GM12878 (cell line): ENCODE results near the gene ZNF695. TPM values are rescaled to one million over a fixed set of nuclear protein-coding genes. Genes with fewer than 3 reads are reported as not detected.

Source experiments
- ATAC-seq: fragments of 200-7000 bp; cut with Tn5 transposase; 3 replicates; pipeline ENCODE4 v1.9.1; 2020; ENCODE audit warnings: mild to moderate bottlenecking, moderate library complexity
- BruUV-seq: library from RNA; stranded (reverse); fragments of 400-500 nt; replicated peaks from 2 replicates; lab custom pipeline; 2021; lab: Mats Ljungman, UMichigan
- CTCF ChIA-PET: fragments of 300-600 bp; sonication (Branson Sonifier 250); formaldehyde crosslinking; extraction: SDS; loops from one replicate; lab custom pipeline; 2021; ENCODE audit warnings: inconsistent platforms; lab: Yijun Ruan, JAX
- POLR2A ChIA-PET: fragments of 350-600 bp; formaldehyde crosslinking; extraction: SDS; loops from one replicate; lab custom pipeline; 2021; ENCODE audit warnings: inconsistent platforms; lab: Charles Lee
- RAD21 ChIA-PET: fragments of 300-600 bp; sonication (Branson Sonifier 250); formaldehyde crosslinking; loops from one replicate; lab custom pipeline; 2023; ENCODE audit warnings: antibody characterized with exemption; ENCODE audit not compliant: unreplicated experiment; lab: Charles Lee
- SMC1A ChIA-PET: fragments of 300-600 bp; sonication (Branson Sonifier 250); formaldehyde crosslinking; loops from one replicate; lab custom pipeline; 2023; ENCODE audit not compliant: unreplicated experiment, uncharacterized antibody; lab: Charles Lee
- DNase-seq: peaks from one replicate; pipeline ENCODE4 v3.0.0-alpha.2; 2011; ENCODE audit warnings: low read depth, low spot score
- FAIRE-seq: peaks from 3 replicates; lab custom pipeline; 2011; peaks lifted over from hg19 to GRCh38; lab: Jason Lieb, UNC
- H2AFZ ChIP-seq: 2 replicates; pipeline ENCODE4 v1.6.0; 2011; ENCODE audit warnings: low read depth, low read length, control low read depth; ENCODE audit not compliant: control insufficient read depth
- H3K27ac ChIP-seq: 2 replicates; pipeline ENCODE4 v1.5.1; 2011; ENCODE audit warnings: control low read depth; ENCODE audit not compliant: control insufficient read depth, insufficient read depth
- H3K27me3 ChIP-seq, 2 experiments: replicated peaks in 1 of 2; 2 replicates each; pipeline versions ENCODE4 v1.6.0 to v1.6.1; 2011; ENCODE audit warnings: low read length in 1 of 2; ENCODE audit not compliant: control insufficient read depth in 2 of 2, insufficient read depth in 2 of 2
- H3K36me3 ChIP-seq, 2 experiments: 2 replicates each; pipeline ENCODE4 v1.5.1; 2011; ENCODE audit warnings: low read length in 1 of 2; ENCODE audit not compliant: control insufficient read depth in 2 of 2, insufficient read depth in 2 of 2
- H3K4me1 ChIP-seq: 2 replicates; pipeline ENCODE4 v1.6.1; 2011; ENCODE audit warnings: mild to moderate bottlenecking, low read length, moderate library complexity, mixed read lengths; ENCODE audit not compliant: control insufficient read depth, insufficient read depth
- H3K4me2 ChIP-seq: 2 replicates; pipeline ENCODE4 v1.6.0; 2011; ENCODE audit warnings: control low read depth; ENCODE audit not compliant: control insufficient read depth, insufficient read depth
- H3K4me3 ChIP-seq: fragments of 200-600 bp; sonication (generic); 2 replicates; pipeline ENCODE4 v1.5.1; 2016
- H3K79me2 ChIP-seq: 2 replicates; pipeline ENCODE4 v1.6.0; 2011; ENCODE audit warnings: low read length; ENCODE audit not compliant: control insufficient read depth, insufficient read depth
- H3K9ac ChIP-seq: 2 replicates; pipeline ENCODE4 v1.8.0; 2011; ENCODE audit warnings: low read length, control low read depth, mixed read lengths; ENCODE audit not compliant: control insufficient read depth, insufficient read depth
- H3K9me3 ChIP-seq: replicated peaks from 3 replicates; pipeline ENCODE4 v1.5.1; 2011; ENCODE audit warnings: mild to moderate bottlenecking, low read length; ENCODE audit not compliant: control insufficient read depth, insufficient read depth
- H4K20me1 ChIP-seq: 2 replicates; pipeline ENCODE4 v1.6.0; 2011; ENCODE audit not compliant: control insufficient read depth, insufficient read depth
- BRCA1 ChIP-seq: IDR thresholded peaks from 2 replicates; pipeline ENCODE4 v1.6.1; 2011; ENCODE audit warnings: low read depth, low read length, improper control_type of control experiment
- EED ChIP-seq: sonication (generic); IDR thresholded peaks from 2 replicates; pipeline ENCODE4 v1.6.1; 2016; ENCODE audit warnings: antibody characterized with exemption, low read depth
- FOXK2 ChIP-seq: fragments of 450-650 bp; IDR thresholded peaks from 2 replicates; pipeline ENCODE4 v1.6.1; 2017; ENCODE audit warnings: mild to moderate bottlenecking, moderate library complexity
- JUNB ChIP-seq: IDR thresholded peaks from 2 replicates; pipeline ENCODE4 v1.6.1; 2016; ENCODE audit warnings: antibody characterized with exemption, mild to moderate bottlenecking
- MLLT1 ChIP-seq: fragments of 450-650 bp; IDR thresholded peaks from 2 replicates; pipeline ENCODE4 v1.6.1; 2016; ENCODE audit warnings: mild to moderate bottlenecking
- NFYB ChIP-seq: IDR thresholded peaks from 2 replicates; pipeline ENCODE4 v1.6.1; 2011; ENCODE audit warnings: low read depth, mild to moderate bottlenecking, low read length, improper control_type of control experiment, moderate library complexity; ENCODE audit not compliant: insufficient read depth
- RAD51 ChIP-seq: fragments of 450-650 bp; IDR thresholded peaks from 2 replicates; pipeline ENCODE4 v1.6.1; 2016; ENCODE audit warnings: moderate library complexity, mild to moderate bottlenecking, inconsistent platforms
- RCOR1 ChIP-seq: conservative IDR thresholded peaks from 2 replicates; pipeline ENCODE4 v1.6.1; 2012; ENCODE audit warnings: low read depth, low read length, improper control_type of control experiment
- SMARCA5 ChIP-seq: fragments of 450-650 bp; IDR thresholded peaks from 2 replicates; pipeline ENCODE4 v1.6.1; 2017; ENCODE audit warnings: mild to moderate bottlenecking
- SRF ChIP-seq, 2 experiments: IDR thresholded peaks; 2 replicates each; pipeline ENCODE4 v1.6.1; 2011; ENCODE audit warnings: low read depth in 2 of 2, low read length in 2 of 2, mild to moderate bottlenecking in 1 of 2, moderate library complexity in 1 of 2
- SUPT20H ChIP-seq: IDR thresholded peaks from 2 replicates; pipeline ENCODE4 v1.6.1; 2011; ENCODE audit warnings: low read depth, mild to moderate bottlenecking, low read length, moderate library complexity, borderline replicate concordance; ENCODE audit not compliant: control insufficient read depth
- TCF12 ChIP-seq: IDR thresholded peaks from 2 replicates; pipeline ENCODE4 v1.6.1; 2011; ENCODE audit warnings: low read depth, mild to moderate bottlenecking, low read length
- WRNIP1 ChIP-seq: IDR thresholded peaks from 2 replicates; pipeline ENCODE4 v1.6.1; 2011; ENCODE audit warnings: low read depth, low read length, improper control_type of control experiment, borderline replicate concordance
- YY1 ChIP-seq: IDR thresholded peaks from 2 replicates; pipeline ENCODE4 v1.6.1; 2011; ENCODE audit warnings: low read depth, mild to moderate bottlenecking, low read length
- WGBS: methylation state at CpG from one replicate; pipeline ENCODE4 v1.1.6; 2016; ENCODE audit warnings: low lambda C conversion rate; ENCODE audit not compliant: insufficient replicate concordance, insufficient coverage; ENCODE audit errors: missing lambda C conversion rate; 5-methylcytosine and 5-hydroxymethylcytosine counted together
- in situ Hi-C: fragments of 300-500 bp; cut with MboI; formaldehyde crosslinking; loops from 9 replicates; pipeline ENCODE4 v1.14.3; 2018; ENCODE audit warnings: mixed read lengths
- intact Hi-C: fragments of 100-400 bp; cut with micrococcal nuclease; formaldehyde crosslinking; loops from one replicate; pipeline ENCODE4 v1.14.2; 2022; ENCODE audit not compliant: unreplicated experiment
- polyA plus RNA-seq, 11 experiments: library from polyadenylated mRNA; depleted of rRNA in 4 of 11; unstranded in 6 of 11; stranded (reverse) in 5 of 11; fragments of >200 nt; fragmentation: Nextera tagmentation in 4 of 11; fragmentation: Illumina TruSeq in 1 of 11; extraction: Ambion mirVana in 4 of 11; extraction: Trizol in 1 of 11; gene quantifications; 1 replicate in 1 of 11; 2 replicates in 10 of 11; pipeline versions ENCODE4 v1.2.1 to v1.2.3, GENCODE V29; 2011 to 2016; ENCODE audit warnings: inconsistent platforms in 2 of 11, missing spikeins in 2 of 11, low read depth in 1 of 11
- total RNA-seq, 4 experiments: library from RNA; depleted of rRNA in 3 of 4; stranded (reverse); fragments of >200 nt in 3 of 4; fragmentation: Illumina TruSeq in 1 of 4; extraction: Trizol in 1 of 4; gene quantifications; 2 replicates each; pipeline versions ENCODE4 v1.2.1 to v1.2.3, GENCODE V29; 2013 to 2021
- TF ChIP-seq, protein P1 (sequence below): IDR thresholded peaks from 2 replicates; pipeline ENCODE4 v1.6.1; 2012; ENCODE audit warnings: low read depth, low read length, improper control_type of control experiment
- TF ChIP-seq, protein P2 (sequence below): fragments of 450-650 bp; IDR thresholded peaks from 2 replicates; pipeline ENCODE4 v1.6.1; 2017; ENCODE audit warnings: borderline replicate concordance
- TF ChIP-seq, protein P3 (sequence below): fragments of 450-650 bp; conservative IDR thresholded peaks from 2 replicates; pipeline ENCODE4 v1.6.1; 2017; ENCODE audit warnings: mild to moderate bottlenecking, moderate library complexity
- TF ChIP-seq, protein P4 (sequence below): fragments of 450-650 bp; IDR thresholded peaks from 2 replicates; pipeline ENCODE4 v1.6.1; 2017; ENCODE audit warnings: mild to moderate bottlenecking

ZNF695 gene
- total and polyA plus RNA-seq, 10 of the 15 experiments (the other 5 are each of a cell fraction or from before 2014, with no cell fraction given), result 0.04 to 1.8 (median 1.2) TPM

DNA sequence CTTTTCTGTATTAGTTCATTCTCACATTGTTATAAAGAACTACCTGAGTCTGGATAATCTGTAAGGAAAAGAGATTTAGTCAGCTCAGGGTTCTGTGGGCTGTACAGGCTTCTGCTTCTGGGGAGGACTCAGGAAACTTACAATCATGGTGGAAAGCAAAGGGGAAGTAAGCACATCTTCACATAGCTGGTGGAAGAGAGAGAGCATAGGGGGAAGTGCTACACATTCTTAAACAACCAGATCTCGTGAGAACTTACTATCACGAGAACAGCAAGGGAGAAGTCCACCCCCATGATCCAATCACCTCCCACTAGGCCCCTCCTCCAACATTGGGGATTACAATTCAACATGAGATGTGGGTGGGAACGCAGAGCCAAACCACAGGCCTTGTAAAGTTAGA lies 38.2 kb downstream of the ZNF695 start:
- ChIA-PET RAD21 (interaction anchor here (1.9 to 3.4 kb wide), 3 partner anchors 9 to 63 kb away, joined by 8 to 27 read pairs (median 20); no protein-coding TSS in a partner anchor), CTCF (interaction anchor here (1.4 to 3.3 kb wide), 4 partner anchors 9 to 517 kb away, joined by 3 to 26 read pairs (median 17); no protein-coding TSS in a partner anchor), POLR2A (no interaction called here), SMC1A (interaction anchor here (0.6 to 2.9 kb wide), 4 partner anchors 56 to 1915 kb away, joined by 3 to 19 read pairs (median 4); no protein-coding TSS in a partner anchor)
- Histone ChIP-seq H3K4me3 (no peak overlapping the region), H3K4me2 (no peak overlapping the region), H3K36me3 (no peaks in the 10 kb centered on the region), H3K9ac (no peak overlapping the region), H3K4me1 (no peaks in the 10 kb centered on the region), H2AFZ (no peak overlapping the region), H3K79me2 (no peaks in the 10 kb centered on the region), H3K27me3 (no peaks in the 10 kb centered on the region), H3K27ac (no peak overlapping the region), H4K20me1 (no peaks in the 10 kb centered on the region), H3K9me3 (no peaks in the 10 kb centered on the region; the same call in 2 of the 3 replicates)
- in situ Hi-C loops (no loop called here), intact Hi-C loops (loop anchor here (2.0 kb wide), 1 partner anchor 517 kb away; no protein-coding TSS in a partner anchor)
- ATAC-seq (no peak), FAIRE-seq (no peak), DNase-seq (no peak)
- no TSS peak for BruUV-seq
- WGBS, result 98% methylated on average over 3 of the region's 3 CpGs
- TF ChIP-seq RCOR1 (no peak), YY1 (no peak), MLLT1 (no peak), WRNIP1 (no peak), NFYB (no peak), SRF (IDR thresholded peaks at IDR 0.05; ENCODE audit: low read depth in 2 of 2, low read length in 2 of 2) (no peak), RAD51 (no peak), SUPT20H (no peak), TCF12 (no peak), EED (no peak), JUNB (no peak), FOXK2 (no peak), SMARCA5 (no peak), BRCA1 (no peak)
- TF ChIP-seq, protein P1, sequence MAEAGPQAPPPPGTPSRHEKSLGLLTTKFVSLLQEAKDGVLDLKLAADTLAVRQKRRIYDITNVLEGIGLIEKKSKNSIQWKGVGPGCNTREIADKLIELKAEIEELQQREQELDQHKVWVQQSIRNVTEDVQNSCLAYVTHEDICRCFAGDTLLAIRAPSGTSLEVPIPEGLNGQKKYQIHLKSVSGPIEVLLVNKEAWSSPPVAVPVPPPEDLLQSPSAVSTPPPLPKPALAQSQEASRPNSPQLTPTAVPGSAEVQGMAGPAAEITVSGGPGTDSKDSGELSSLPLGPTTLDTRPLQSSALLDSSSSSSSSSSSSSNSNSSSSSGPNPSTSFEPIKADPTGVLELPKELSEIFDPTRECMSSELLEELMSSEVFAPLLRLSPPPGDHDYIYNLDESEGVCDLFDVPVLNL, result no peak
- TF ChIP-seq, protein P2, sequence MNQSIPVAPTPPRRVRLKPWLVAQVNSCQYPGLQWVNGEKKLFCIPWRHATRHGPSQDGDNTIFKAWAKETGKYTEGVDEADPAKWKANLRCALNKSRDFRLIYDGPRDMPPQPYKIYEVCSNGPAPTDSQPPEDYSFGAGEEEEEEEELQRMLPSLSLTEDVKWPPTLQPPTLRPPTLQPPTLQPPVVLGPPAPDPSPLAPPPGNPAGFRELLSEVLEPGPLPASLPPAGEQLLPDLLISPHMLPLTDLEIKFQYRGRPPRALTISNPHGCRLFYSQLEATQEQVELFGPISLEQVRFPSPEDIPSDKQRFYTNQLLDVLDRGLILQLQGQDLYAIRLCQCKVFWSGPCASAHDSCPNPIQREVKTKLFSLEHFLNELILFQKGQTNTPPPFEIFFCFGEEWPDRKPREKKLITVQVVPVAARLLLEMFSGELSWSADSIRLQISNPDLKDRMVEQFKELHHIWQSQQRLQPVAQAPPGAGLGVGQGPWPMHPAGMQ, result no peak
- TF ChIP-seq, protein P3, sequence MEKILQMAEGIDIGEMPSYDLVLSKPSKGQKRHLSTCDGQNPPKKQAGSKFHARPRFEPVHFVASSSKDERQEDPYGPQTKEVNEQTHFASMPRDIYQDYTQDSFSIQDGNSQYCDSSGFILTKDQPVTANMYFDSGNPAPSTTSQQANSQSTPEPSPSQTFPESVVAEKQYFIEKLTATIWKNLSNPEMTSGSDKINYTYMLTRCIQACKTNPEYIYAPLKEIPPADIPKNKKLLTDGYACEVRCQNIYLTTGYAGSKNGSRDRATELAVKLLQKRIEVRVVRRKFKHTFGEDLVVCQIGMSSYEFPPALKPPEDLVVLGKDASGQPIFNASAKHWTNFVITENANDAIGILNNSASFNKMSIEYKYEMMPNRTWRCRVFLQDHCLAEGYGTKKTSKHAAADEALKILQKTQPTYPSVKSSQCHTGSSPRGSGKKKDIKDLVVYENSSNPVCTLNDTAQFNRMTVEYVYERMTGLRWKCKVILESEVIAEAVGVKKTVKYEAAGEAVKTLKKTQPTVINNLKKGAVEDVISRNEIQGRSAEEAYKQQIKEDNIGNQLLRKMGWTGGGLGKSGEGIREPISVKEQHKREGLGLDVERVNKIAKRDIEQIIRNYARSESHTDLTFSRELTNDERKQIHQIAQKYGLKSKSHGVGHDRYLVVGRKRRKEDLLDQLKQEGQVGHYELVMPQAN, result no peak
- TF ChIP-seq, protein P4, sequence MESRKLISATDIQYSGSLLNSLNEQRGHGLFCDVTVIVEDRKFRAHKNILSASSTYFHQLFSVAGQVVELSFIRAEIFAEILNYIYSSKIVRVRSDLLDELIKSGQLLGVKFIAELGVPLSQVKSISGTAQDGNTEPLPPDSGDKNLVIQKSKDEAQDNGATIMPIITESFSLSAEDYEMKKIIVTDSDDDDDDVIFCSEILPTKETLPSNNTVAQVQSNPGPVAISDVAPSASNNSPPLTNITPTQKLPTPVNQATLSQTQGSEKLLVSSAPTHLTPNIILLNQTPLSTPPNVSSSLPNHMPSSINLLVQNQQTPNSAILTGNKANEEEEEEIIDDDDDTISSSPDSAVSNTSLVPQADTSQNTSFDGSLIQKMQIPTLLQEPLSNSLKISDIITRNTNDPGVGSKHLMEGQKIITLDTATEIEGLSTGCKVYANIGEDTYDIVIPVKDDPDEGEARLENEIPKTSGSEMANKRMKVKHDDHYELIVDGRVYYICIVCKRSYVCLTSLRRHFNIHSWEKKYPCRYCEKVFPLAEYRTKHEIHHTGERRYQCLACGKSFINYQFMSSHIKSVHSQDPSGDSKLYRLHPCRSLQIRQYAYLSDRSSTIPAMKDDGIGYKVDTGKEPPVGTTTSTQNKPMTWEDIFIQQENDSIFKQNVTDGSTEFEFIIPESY, result no peak
